Stimulated activated CD8-positive, alpha-beta memory T cell treated with anti-CD3 and anti-CD28 coated beads, Interleukin-12 subunit alpha, Interleukin-12 subunit beta, amount 100 ng/mL, for 24 hours (primary cell): ENCODE data around the gene RARA.

Source experiments
- DNase-seq: peaks from one replicate; pipeline ENCODE4 v3.0.0-alpha.2; 2020; ENCODE audit errors: extremely low read depth

Gene RARA

GRCh38 chr17:40345161-40345993, 36.4 kb downstream of the RARA start:
- no peak for DNase-seq

- no peak for DNase-seq
These were observed 37.2 kb downstream of the RARA start for GRCh38 chr17:40345994-40346764.

GRCh38 chr17:40346765-40347158, 37.8 kb downstream of the RARA start:
- no peak for DNase-seq

GRCh38 chr17:40347319-40348135, 38.5 kb downstream of the RARA start:
- no peak for DNase-seq

- no peak for DNase-seq
These were observed 39.1 kb downstream of the RARA start for GRCh38 chr17:40348136-40348504.

GRCh38 chr17:40348562-40349476, 39.8 kb downstream of the RARA start:
- no peak for DNase-seq

- no peak for DNase-seq
These were observed 40.5 kb downstream of the RARA start for GRCh38 chr17:40349477-40349894.

- DNase-seq = no peak
These were observed 41.1 kb downstream of the RARA start for GRCh38 chr17:40349895-40350688.

- DNase-seq = no peak
These were observed 41.8 kb downstream of the RARA start for GRCh38 chr17:40350689-40351358.

GRCh38 chr17:40351359-40352236, 42.6 kb downstream of the RARA start:
- DNase-seq = no peak

- no peak for DNase-seq
These were observed 43.3 kb downstream of the RARA start for GRCh38 chr17:40352237-40352778.

GRCh38 chr17:40352779-40353394, 43.9 kb downstream of the RARA start:
- DNase-seq = no peak

GRCh38 chr17:40354221-40355122, 45.5 kb downstream of the RARA start:
- DNase-seq = no peak

- peak; percentile 33 for DNase-seq
These were observed 46.3 kb downstream of the RARA start for GRCh38 chr17:40355123-40355803.

- DNase-seq = no peak
These were observed 47.1 kb downstream of the RARA start for GRCh38 chr17:40355804-40356758.
